Measurements from ENCODE around the gene GRIN3A.

Gene GRIN3A

DNA sequence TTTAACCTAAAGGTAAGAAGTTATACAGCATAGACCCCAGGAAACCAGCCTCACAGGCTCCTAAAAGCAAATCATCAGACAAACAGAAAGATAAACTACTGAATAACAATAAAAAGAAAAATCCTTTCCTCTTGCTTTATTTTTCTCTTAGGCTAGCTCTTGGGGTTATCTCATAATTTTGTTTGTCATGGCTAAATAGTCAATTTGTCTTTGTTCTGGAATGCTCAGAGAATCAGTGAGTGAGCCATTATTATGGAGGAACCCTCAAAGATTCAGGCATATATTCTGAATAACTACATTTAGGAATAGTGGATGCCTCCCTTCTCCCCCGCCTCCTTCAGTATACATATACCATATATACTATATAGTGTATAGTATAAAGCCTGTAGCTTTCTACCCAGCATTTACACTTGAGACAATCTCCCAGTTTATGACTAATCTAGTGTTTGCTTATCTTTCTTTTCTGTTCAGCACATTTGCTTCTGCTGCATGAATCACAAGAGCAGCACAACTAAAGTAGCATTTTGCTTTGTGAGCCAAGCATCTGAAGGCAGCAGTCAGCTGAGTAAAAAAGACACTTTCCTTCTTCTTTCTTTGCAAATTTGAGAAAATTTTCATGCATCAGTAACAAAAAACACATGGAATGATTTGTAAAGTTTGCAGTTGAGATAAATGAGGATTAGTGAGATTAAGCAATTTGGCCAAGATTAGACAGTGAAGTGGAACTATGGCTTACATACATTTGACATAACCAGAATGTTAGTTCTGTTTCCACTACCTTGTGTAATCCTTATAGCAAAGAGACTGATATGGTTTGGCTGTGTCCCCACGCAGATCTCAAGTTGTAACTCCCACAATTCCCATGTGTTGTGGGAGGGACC, 98.4 kb downstream of the GRIN3A start:
- H3K79me2 ChIP-seq (ENCODE audit: insufficient read depth, low read length), result no peaks in the 10 kb centered on the region
- H4K20me1 ChIP-seq (ENCODE audit: insufficient read depth, low read length), result no peaks in the 10 kb centered on the region
- no peak overlapping the region for H3K4me2 ChIP-seq (ENCODE audit: low read length)
- no peaks in the 10 kb centered on the region for H3F3A ChIP-seq (ENCODE audit: insufficient read depth, low read length)
- no peak overlapping the region for H3K4me3 ChIP-seq (ENCODE audit: low read depth, low read length, poor library complexity, severe bottlenecking)
- H3K27me3 ChIP-seq (ENCODE audit: insufficient read depth, low read length), result no peaks in the 10 kb centered on the region
- no peaks in the 10 kb centered on the region for H3K36me3 ChIP-seq (ENCODE audit: insufficient read depth, low read length)
- TF ChIP-seq, protein P1, sequence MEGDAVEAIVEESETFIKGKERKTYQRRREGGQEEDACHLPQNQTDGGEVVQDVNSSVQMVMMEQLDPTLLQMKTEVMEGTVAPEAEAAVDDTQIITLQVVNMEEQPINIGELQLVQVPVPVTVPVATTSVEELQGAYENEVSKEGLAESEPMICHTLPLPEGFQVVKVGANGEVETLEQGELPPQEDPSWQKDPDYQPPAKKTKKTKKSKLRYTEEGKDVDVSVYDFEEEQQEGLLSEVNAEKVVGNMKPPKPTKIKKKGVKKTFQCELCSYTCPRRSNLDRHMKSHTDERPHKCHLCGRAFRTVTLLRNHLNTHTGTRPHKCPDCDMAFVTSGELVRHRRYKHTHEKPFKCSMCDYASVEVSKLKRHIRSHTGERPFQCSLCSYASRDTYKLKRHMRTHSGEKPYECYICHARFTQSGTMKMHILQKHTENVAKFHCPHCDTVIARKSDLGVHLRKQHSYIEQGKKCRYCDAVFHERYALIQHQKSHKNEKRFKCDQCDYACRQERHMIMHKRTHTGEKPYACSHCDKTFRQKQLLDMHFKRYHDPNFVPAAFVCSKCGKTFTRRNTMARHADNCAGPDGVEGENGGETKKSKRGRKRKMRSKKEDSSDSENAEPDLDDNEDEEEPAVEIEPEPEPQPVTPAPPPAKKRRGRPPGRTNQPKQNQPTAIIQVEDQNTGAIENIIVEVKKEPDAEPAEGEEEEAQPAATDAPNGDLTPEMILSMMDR (IDR thresholded peaks at IDR 0.05; ENCODE audit: low read length), result no peak
- TF ChIP-seq EZH2 (IDR thresholded peaks at IDR 0.05; ENCODE audit: borderline replicate concordance, low read length), result no peak
- H3K4me1 ChIP-seq (ENCODE audit: insufficient read depth, low read length, severe bottlenecking), result no peaks in the 10 kb centered on the region
- no peak overlapping the region for H3K9ac ChIP-seq (ENCODE audit: low read length)
- H3K9me3 ChIP-seq (ENCODE audit: low read length), result no peaks in the 10 kb centered on the region
- no peak overlapping the region for H2AFZ ChIP-seq (ENCODE audit: low read length)
- H3K27ac ChIP-seq (ENCODE audit: low read depth, low read length, poor library complexity, severe bottlenecking), result no peak overlapping the region
- H3K9me2 ChIP-seq (ENCODE audit: low read depth, low read length), result no peaks in the 10 kb centered on the region

DNA sequence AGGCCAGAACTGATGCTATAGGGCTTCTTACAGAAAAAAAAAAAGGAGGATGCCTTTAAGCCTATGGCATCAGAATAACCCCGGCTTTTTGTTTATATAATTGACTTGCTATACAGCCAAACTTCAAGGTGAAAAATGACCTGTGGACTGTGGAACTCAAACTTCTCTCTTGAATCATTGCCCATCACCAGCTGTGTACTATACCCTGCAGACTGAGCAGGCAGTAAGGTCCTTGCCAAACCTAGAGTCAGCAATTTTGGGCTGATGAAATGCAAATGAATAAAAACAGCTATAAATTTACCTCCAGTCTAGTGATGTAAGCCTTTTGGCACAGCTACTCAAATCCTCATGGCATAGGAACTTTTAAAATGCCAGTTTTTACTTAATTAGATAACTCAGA, 99.1 kb downstream of the GRIN3A start:
- H3K4me3 ChIP-seq (ENCODE audit: low read depth, low read length, poor library complexity, severe bottlenecking), result no peak overlapping the region
- TF ChIP-seq, protein P1 (IDR thresholded peaks at IDR 0.05; ENCODE audit: low read length), result no peak
- no peak for TF ChIP-seq EZH2 (IDR thresholded peaks at IDR 0.05; ENCODE audit: borderline replicate concordance, low read length)
- H3F3A ChIP-seq (ENCODE audit: insufficient read depth, low read length), result no peaks in the 10 kb centered on the region
- no peak overlapping the region for H2AFZ ChIP-seq (ENCODE audit: low read length)
- H3K4me1 ChIP-seq (ENCODE audit: insufficient read depth, low read length, severe bottlenecking), result no peaks in the 10 kb centered on the region
- no peaks in the 10 kb centered on the region for H3K9me2 ChIP-seq (ENCODE audit: low read depth, low read length)
- no peaks in the 10 kb centered on the region for H3K9me3 ChIP-seq (ENCODE audit: low read length)
- no peaks in the 10 kb centered on the region for H3K79me2 ChIP-seq (ENCODE audit: insufficient read depth, low read length)
- H3K36me3 ChIP-seq (ENCODE audit: insufficient read depth, low read length), result no peaks in the 10 kb centered on the region
- no peaks in the 10 kb centered on the region for H4K20me1 ChIP-seq (ENCODE audit: insufficient read depth, low read length)
- no peak overlapping the region for H3K27ac ChIP-seq (ENCODE audit: low read depth, low read length, poor library complexity, severe bottlenecking)
- no peak overlapping the region for H3K9ac ChIP-seq (ENCODE audit: low read length)
- no peak overlapping the region for H3K4me2 ChIP-seq (ENCODE audit: low read length)
- no peaks in the 10 kb centered on the region for H3K27me3 ChIP-seq (ENCODE audit: insufficient read depth, low read length)

GRCh38 chr9:101636247-101636646, 102.2 kb downstream of the GRIN3A start:
- no peak overlapping the region for H2AFZ ChIP-seq (ENCODE audit: low read length)
- no peak overlapping the region for H3K4me2 ChIP-seq (ENCODE audit: low read length)
- H3K9ac ChIP-seq (ENCODE audit: low read length), result no peak overlapping the region
- no peaks in the 10 kb centered on the region for H3F3A ChIP-seq (ENCODE audit: insufficient read depth, low read length)
- H4K20me1 ChIP-seq (ENCODE audit: insufficient read depth, low read length), result no peaks in the 10 kb centered on the region
- TF ChIP-seq, protein P1 (IDR thresholded peaks at IDR 0.05; ENCODE audit: low read length), result no peak
- TF ChIP-seq EZH2 (IDR thresholded peaks at IDR 0.05; ENCODE audit: borderline replicate concordance, low read length), result no peak
- H3K36me3 ChIP-seq (ENCODE audit: insufficient read depth, low read length), result no peaks in the 10 kb centered on the region
- H3K9me2 ChIP-seq (ENCODE audit: low read depth, low read length), result no peaks in the 10 kb centered on the region
- H3K27me3 ChIP-seq (ENCODE audit: insufficient read depth, low read length), result no peaks in the 10 kb centered on the region
- no peaks in the 10 kb centered on the region for H3K9me3 ChIP-seq (ENCODE audit: low read length)
- no peaks in the 10 kb centered on the region for H3K4me1 ChIP-seq (ENCODE audit: insufficient read depth, low read length, severe bottlenecking)
- no peaks in the 10 kb centered on the region for H3K79me2 ChIP-seq (ENCODE audit: insufficient read depth, low read length)
- H3K4me3 ChIP-seq (ENCODE audit: low read depth, low read length, poor library complexity, severe bottlenecking), result no peak overlapping the region
- H3K27ac ChIP-seq (ENCODE audit: low read depth, low read length, poor library complexity, severe bottlenecking), result no peak overlapping the region
